ENCODE results near the gene MYADML2. TPM values are rescaled to one million over a fixed set of nuclear protein-coding genes. Genes with fewer than 3 reads are reported as not detected.

Gene MYADML2
- total RNA-seq, 1 donor from 2014 or later: not detected

GRCh38 chr17:81902023-81902652, 44.9 kb downstream of the MYADML2 start, which contains the start of gene NPB:
NPB (plus strand) TSS chr17:81902238; CDS start chr17:81902278, 40 bp downstream.
- no peak for DNase-seq (ENCODE audit: low read depth)
- no peak for FAIRE-seq
- no peak for TF ChIP-seq CTCF (IDR thresholded peaks at IDR 0.05; ENCODE audit: insufficient read depth, low read length, severe bottlenecking)
- Histone ChIP-seq H3K36me3 (ENCODE audit: control insufficient read depth, insufficient read depth, low read length) (peaks cover 23% of the 10 kb centered on the region), H3K27me3 (ENCODE audit: control insufficient read depth, insufficient read depth, low read length) (no peaks in the 10 kb centered on the region), H3K4me3 (ENCODE audit: low read depth, low read length) (peak within 1 kb of the TSS; percentile 7)

- no peaks in the 10 kb centered on the region for H3K27me3 ChIP-seq (ENCODE audit: control insufficient read depth, insufficient read depth, low read length)
- FAIRE-seq (no peak), DNase-seq (ENCODE audit: low read depth) (no peak)
- TF ChIP-seq CTCF (IDR thresholded peaks at IDR 0.05; ENCODE audit: insufficient read depth, low read length, severe bottlenecking): no peak
- no peak overlapping the region for H3K4me3 ChIP-seq (ENCODE audit: low read depth, low read length)
- H3K36me3 ChIP-seq (ENCODE audit: control insufficient read depth, insufficient read depth, low read length): peaks cover 23% of the 10 kb centered on the region
Observed at GRCh38 chr17:81901167-81902022, 45.6 kb downstream of the MYADML2 start.

- DNase-seq (ENCODE audit: low read depth): peak; percentile 37
- peaks cover 20% of the 10 kb centered on the region for H3K36me3 ChIP-seq (ENCODE audit: control insufficient read depth, insufficient read depth, low read length)
Observed at GRCh38 chr17:81900181-81900820, 46.7 kb downstream of the MYADML2 start.

GRCh38 chr17:81899514-81900166, 47.4 kb downstream of the MYADML2 start:
- DNase-seq (ENCODE audit: low read depth) (no peak), FAIRE-seq (no peak)
- Histone ChIP-seq H3K27me3 (ENCODE audit: control insufficient read depth, insufficient read depth, low read length) (no peaks in the 10 kb centered on the region), H3K4me3 (ENCODE audit: low read depth, low read length) (no peak overlapping the region), H3K36me3 (ENCODE audit: control insufficient read depth, insufficient read depth, low read length) (peaks cover 19% of the 10 kb centered on the region)
- no peak for TF ChIP-seq CTCF (IDR thresholded peaks at IDR 0.05; ENCODE audit: insufficient read depth, low read length, severe bottlenecking)

More at GRCh38 chr17:81900181-81900820, 46.7 kb downstream of the MYADML2 start:
- TF ChIP-seq CTCF (IDR thresholded peaks at IDR 0.05; ENCODE audit: insufficient read depth, low read length, severe bottlenecking): no peak
- Histone ChIP-seq H3K27me3 (ENCODE audit: control insufficient read depth, insufficient read depth, low read length) (no peaks in the 10 kb centered on the region), H3K4me3 (ENCODE audit: low read depth, low read length) (no peak overlapping the region)
- FAIRE-seq: peak; percentile 58

- H3K36me3 ChIP-seq (ENCODE audit: control insufficient read depth, insufficient read depth, low read length): peaks cover 18% of the 10 kb centered on the region
- TF ChIP-seq CTCF (IDR thresholded peaks at IDR 0.05; ENCODE audit: insufficient read depth, low read length, severe bottlenecking): no peak
- no peak for FAIRE-seq
Observed at GRCh38 chr17:81898885-81899284, 48.1 kb downstream of the MYADML2 start.

More at GRCh38 chr17:81898885-81899284, 48.1 kb downstream of the MYADML2 start:
- H3K27me3 ChIP-seq (ENCODE audit: control insufficient read depth, insufficient read depth, low read length): no peaks in the 10 kb centered on the region
- no peak for DNase-seq (ENCODE audit: low read depth)
- H3K4me3 ChIP-seq (ENCODE audit: low read depth, low read length): no peak overlapping the region
